Activated CD4-positive, CD25-positive, alpha-beta regulatory T cell (primary cell): ENCODE measurements around the gene DNAH8.
"Not testable (repeated sequence)": the region's sequence is repeated elsewhere in the genome, so short reads cannot be mapped to it uniquely, and the experiment has no call there.

Experiments
- DNase-seq, 4 experiments: peaks; one replicate each; lab custom pipeline; 2025; lab: John Stamatoyannopoulos, UW

Gene DNAH8

GRCh38 chr6:38845931-38846330 is 130.8 kb downstream of the DNAH8 start:
- DNase-seq, result no peak

- DNase-seq, result no peak
Observed at GRCh38 chr6:38846361-38846760, 131.2 kb downstream of the DNAH8 start.

GRCh38 chr6:38846844-38847243 is 131.7 kb downstream of the DNAH8 start:
- DNase-seq, result no peak

- no peak for DNase-seq
Observed at GRCh38 chr6:38847497-38847896, 132.4 kb downstream of the DNAH8 start.

GRCh38 chr6:38848760-38849159 is 133.6 kb downstream of the DNAH8 start:
- no peak for DNase-seq

- DNase-seq, result no peak
Observed at GRCh38 chr6:38852215-38852614, 137.1 kb downstream of the DNAH8 start.

- no peak for DNase-seq
Observed at GRCh38 chr6:38853236-38853635, 138.1 kb downstream of the DNAH8 start.

GRCh38 chr6:38856492-38856891 is 141.4 kb downstream of the DNAH8 start:
- DNase-seq, result no peak

GRCh38 chr6:38857815-38858214 is 142.7 kb downstream of the DNAH8 start:
- DNase-seq, result no peak

- DNase-seq, result no peak
Observed at GRCh38 chr6:38860041-38860440, 144.9 kb downstream of the DNAH8 start.

GRCh38 chr6:38861926-38862401 is 146.9 kb downstream of the DNAH8 start:
- no peak for DNase-seq

GRCh38 chr6:38865521-38866174 is 150.5 kb downstream of the DNAH8 start:
- no peak for DNase-seq

- no peak for DNase-seq
Observed at GRCh38 chr6:38867726-38868125, 152.6 kb downstream of the DNAH8 start.

GRCh38 chr6:38871741-38872568 is 156.8 kb downstream of the DNAH8 start:
- peak in 3 of 4 experiments; percentile 16 to 42 (median 41) for DNase-seq

- DNase-seq, result no peak
Observed at GRCh38 chr6:38873001-38873400, 157.9 kb downstream of the DNAH8 start.

- not testable (repeated sequence) for DNase-seq
Observed at GRCh38 chr6:38873816-38874215, 158.7 kb downstream of the DNAH8 start.

- DNase-seq, result peak in 1 of 4 experiments; percentile 16
Observed at GRCh38 chr6:38876475-38876874, 161.4 kb downstream of the DNAH8 start.

- DNase-seq, result no peak
Observed at GRCh38 chr6:38877721-38878120, 162.6 kb downstream of the DNAH8 start.

- DNase-seq, result no peak
Observed at GRCh38 chr6:38882157-38882556, 167.0 kb downstream of the DNAH8 start.

GRCh38 chr6:38897507-38897906 is 182.4 kb downstream of the DNAH8 start:
- no peak for DNase-seq

GRCh38 chr6:38901802-38902522 is 186.9 kb downstream of the DNAH8 start:
- no peak for DNase-seq

- DNase-seq, result no peak
Observed at GRCh38 chr6:38906582-38906981, 191.5 kb downstream of the DNAH8 start.

GRCh38 chr6:38907264-38907663 is 192.2 kb downstream of the DNAH8 start:
- no peak for DNase-seq
